ENCODE measurements around the gene SHANK1.

The SHANK1 gene

DNA sequence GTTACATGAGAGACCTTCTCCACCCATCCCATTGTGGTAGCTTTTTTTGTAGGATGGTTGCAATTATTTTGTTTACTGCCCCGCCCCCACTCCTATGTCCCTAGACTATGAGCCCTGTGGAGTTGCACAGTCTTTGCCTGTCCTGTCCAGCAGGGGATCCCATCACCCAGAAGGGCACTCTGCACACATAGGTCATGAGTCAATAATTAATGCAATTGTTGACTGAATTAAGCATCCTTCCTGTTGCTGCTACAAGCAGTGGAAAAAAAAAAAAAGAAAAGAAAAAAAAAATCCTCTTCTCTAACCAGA is 56.2 kb downstream of the SHANK1 start:
- no peak for TF ChIP-seq EZH2phosphoT487 (IDR thresholded peaks at IDR 0.05; ENCODE audit: borderline replicate concordance, low read length)
- TF ChIP-seq, protein P1, sequence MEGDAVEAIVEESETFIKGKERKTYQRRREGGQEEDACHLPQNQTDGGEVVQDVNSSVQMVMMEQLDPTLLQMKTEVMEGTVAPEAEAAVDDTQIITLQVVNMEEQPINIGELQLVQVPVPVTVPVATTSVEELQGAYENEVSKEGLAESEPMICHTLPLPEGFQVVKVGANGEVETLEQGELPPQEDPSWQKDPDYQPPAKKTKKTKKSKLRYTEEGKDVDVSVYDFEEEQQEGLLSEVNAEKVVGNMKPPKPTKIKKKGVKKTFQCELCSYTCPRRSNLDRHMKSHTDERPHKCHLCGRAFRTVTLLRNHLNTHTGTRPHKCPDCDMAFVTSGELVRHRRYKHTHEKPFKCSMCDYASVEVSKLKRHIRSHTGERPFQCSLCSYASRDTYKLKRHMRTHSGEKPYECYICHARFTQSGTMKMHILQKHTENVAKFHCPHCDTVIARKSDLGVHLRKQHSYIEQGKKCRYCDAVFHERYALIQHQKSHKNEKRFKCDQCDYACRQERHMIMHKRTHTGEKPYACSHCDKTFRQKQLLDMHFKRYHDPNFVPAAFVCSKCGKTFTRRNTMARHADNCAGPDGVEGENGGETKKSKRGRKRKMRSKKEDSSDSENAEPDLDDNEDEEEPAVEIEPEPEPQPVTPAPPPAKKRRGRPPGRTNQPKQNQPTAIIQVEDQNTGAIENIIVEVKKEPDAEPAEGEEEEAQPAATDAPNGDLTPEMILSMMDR (IDR thresholded peaks at IDR 0.05; ENCODE audit: low read depth, low read length, poor library complexity, severe bottlenecking), result peak; percentile 11
- Histone ChIP-seq H3K36me3 (ENCODE audit: control insufficient read depth, low read length) (no peaks in the 10 kb centered on the region), H3K9me3 (ENCODE audit: control insufficient read depth, insufficient read depth, low read length) (peaks cover 4% of the 10 kb centered on the region; the same call in 1 of the 2 replicates), H3K4me1 (ENCODE audit: control insufficient read depth, low read length) (0 out of 2 replicates have a peak, but pooled peaks cover 2% of the 10 kb centered on the region), H3F3A (ENCODE audit: control insufficient read depth, insufficient read depth) (no peaks in the 10 kb centered on the region; the same call in 1 of the 2 replicates), H3K4me2 (ENCODE audit: low read length) (no peak overlapping the region), H3K27ac (ENCODE audit: low read depth, low read length) (no peak overlapping the region), H3K27me3 (ENCODE audit: control insufficient read depth, low read length) (no peaks in the 10 kb centered on the region), H3K9me2 (replicated peaks; ENCODE audit: control insufficient read depth, low read length) (no peaks in the 10 kb centered on the region), H3K79me2 (ENCODE audit: control insufficient read depth, low read length) (no peaks in the 10 kb centered on the region), H4K20me1 (ENCODE audit: control insufficient read depth, insufficient read depth, low read depth, low read length) (no peaks in the 10 kb centered on the region), H3K4me3 (ENCODE audit: low read length) (no peak overlapping the region)

DNA sequence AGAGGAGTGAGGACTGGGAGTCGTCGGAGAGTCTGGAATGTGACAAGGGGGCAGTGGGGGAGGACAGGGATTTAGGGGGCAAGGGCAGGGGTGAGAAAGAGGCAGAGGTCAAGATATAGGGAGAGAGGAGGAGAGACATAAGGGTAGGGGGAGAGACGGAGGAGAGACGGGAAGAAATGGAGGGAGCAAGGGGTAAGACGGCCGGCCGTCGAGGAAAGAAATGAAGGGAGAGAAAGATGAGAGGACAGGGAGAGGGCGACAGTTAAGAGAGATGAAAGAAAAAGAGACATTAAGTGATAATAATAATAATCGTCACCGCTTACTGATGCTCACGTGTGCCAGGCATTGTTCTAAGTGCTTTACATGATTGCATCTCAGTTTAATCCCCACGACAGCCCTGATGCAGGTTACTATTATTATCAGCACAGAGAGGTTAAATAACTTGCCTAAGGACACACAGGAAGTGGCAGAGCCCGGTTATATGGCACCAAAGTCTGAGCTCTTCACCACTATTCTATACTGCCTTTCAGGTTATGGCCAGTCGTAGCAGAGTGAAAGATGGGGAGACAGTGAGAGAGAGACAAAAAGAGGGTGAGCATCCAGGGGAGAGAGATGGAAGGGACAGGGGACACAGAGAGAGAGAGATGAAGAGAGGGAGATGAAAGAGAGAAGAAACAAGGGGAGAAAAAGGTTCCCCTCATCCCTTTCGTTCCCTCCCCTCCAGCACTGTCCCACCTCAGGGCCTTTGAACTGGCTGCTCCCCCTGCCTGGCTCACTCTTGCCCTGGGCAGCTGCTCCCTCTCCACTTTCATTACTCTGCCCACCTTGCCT is 56.7 kb downstream of the SHANK1 start:
- Histone ChIP-seq H3K36me3 (ENCODE audit: control insufficient read depth, low read length) (no peaks in the 10 kb centered on the region), H3K9me3 (ENCODE audit: control insufficient read depth, insufficient read depth, low read length) (peaks cover 4% of the 10 kb centered on the region; the same call in 1 of the 2 replicates), H4K20me1 (ENCODE audit: control insufficient read depth, insufficient read depth, low read depth, low read length) (no peaks in the 10 kb centered on the region), H3K4me3 (ENCODE audit: low read length) (no peak overlapping the region), H3K9me2 (replicated peaks; ENCODE audit: control insufficient read depth, low read length) (no peaks in the 10 kb centered on the region), H3K27me3 (ENCODE audit: control insufficient read depth, low read length) (no peaks in the 10 kb centered on the region), H3K79me2 (ENCODE audit: control insufficient read depth, low read length) (no peaks in the 10 kb centered on the region), H3K4me1 (ENCODE audit: control insufficient read depth, low read length) (0 out of 2 replicates have a peak, but pooled peaks cover 2% of the 10 kb centered on the region), H3K27ac (ENCODE audit: low read depth, low read length) (no peak overlapping the region), H3F3A (ENCODE audit: control insufficient read depth, insufficient read depth) (no peaks in the 10 kb centered on the region; the same call in 1 of the 2 replicates), H3K4me2 (ENCODE audit: low read length) (no peak overlapping the region)
- TF ChIP-seq EZH2phosphoT487 (IDR thresholded peaks at IDR 0.05; ENCODE audit: borderline replicate concordance, low read length), result no peak
- TF ChIP-seq, protein P1 (IDR thresholded peaks at IDR 0.05; ENCODE audit: low read depth, low read length, poor library complexity, severe bottlenecking), result no peak

DNA sequence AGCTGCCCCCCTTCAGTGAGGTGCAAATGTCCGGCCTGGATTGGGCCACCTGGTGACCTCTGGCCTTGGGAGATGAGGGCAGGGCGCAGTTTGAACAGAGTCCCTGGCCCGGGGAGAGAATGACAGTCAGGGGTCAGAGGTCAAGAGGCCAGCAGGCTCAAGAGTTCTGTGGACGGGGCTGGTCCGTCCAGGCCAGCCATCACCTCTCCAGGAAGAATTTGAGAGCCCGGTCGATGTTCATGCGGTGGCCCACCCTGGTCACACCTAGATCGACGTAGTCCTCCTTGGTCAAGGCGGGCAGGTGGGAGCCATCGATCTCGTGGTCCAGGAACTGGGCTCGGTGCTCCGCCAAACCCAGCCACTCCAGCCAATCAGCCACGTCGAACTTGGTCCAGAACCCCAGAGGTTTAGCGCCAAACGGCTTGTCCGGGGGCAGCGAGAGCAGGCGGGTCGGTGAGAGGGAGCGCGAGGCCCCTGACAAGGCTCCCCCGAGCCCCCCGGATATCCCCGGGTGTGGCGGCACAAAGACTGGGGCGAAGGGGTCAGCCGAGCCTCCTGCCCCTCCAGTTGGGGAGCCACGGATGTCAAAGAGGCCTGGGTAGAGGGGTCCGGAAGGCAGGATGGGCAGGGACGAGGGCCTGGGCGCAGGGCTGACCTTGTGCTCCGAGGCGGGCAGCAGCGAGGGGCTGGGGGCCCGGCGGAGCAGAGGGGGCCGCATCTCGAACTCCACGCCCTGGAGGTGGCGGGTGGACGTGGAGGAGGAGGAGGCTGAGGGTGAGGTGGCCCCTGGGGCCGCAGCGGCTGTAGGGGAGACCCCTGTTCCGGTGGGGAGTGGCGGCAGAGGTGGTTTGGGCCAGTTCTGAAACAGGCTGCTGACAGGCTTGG is 57.6 kb downstream of the SHANK1 start:
- no peaks in the 10 kb centered on the region for H3K9me2 ChIP-seq (replicated peaks; ENCODE audit: control insufficient read depth, low read length)
- no peak for TF ChIP-seq EZH2phosphoT487 (IDR thresholded peaks at IDR 0.05; ENCODE audit: borderline replicate concordance, low read length)
- TF ChIP-seq, protein P1 (IDR thresholded peaks at IDR 0.05; ENCODE audit: low read depth, low read length, poor library complexity, severe bottlenecking), result no peak
- no peak overlapping the region for H3K4me2 ChIP-seq (ENCODE audit: low read length)
- H3K27ac ChIP-seq (ENCODE audit: low read depth, low read length), result no peak overlapping the region
- no peaks in the 10 kb centered on the region for H3K36me3 ChIP-seq (ENCODE audit: control insufficient read depth, low read length)
- 0 out of 2 replicates have a peak, but pooled peaks cover 2% of the 10 kb centered on the region for H3K4me1 ChIP-seq (ENCODE audit: control insufficient read depth, low read length)
- no peaks in the 10 kb centered on the region for H3K27me3 ChIP-seq (ENCODE audit: control insufficient read depth, low read length)
- peaks cover 4% of the 10 kb centered on the region; the same call in 1 of the 2 replicates for H3K9me3 ChIP-seq (ENCODE audit: control insufficient read depth, insufficient read depth, low read length)
- H4K20me1 ChIP-seq (ENCODE audit: control insufficient read depth, insufficient read depth, low read depth, low read length), result no peaks in the 10 kb centered on the region
- no peaks in the 10 kb centered on the region; the same call in 1 of the 2 replicates for H3F3A ChIP-seq (ENCODE audit: control insufficient read depth, insufficient read depth)
- no peak overlapping the region for H3K4me3 ChIP-seq (ENCODE audit: low read length)
- H3K79me2 ChIP-seq (ENCODE audit: control insufficient read depth, low read length), result no peaks in the 10 kb centered on the region

All from DOHH2 (cell line).